Measurements from ENCODE around the gene FOXC2. TPM values are rescaled to one million over a fixed set of nuclear protein-coding genes. Genes with fewer than 3 reads are reported as not detected.
A peak's percentile ranks its signal among the peaks of the same experiment; 100 is the strongest.

Gene FOXC2
- polyA plus RNA-seq, 1 of the 3 experiments (the other 2 are of a cell fraction): 1.3 TPM

GRCh38 chr16:86575754-86576557 is 9.3 kb downstream of the FOXC2 start (continued):
- TF ChIP-seq PBX3 (IDR thresholded peaks at IDR 0.05) (peak; percentile 82), SIN3A (IDR thresholded peaks at IDR 0.05; ENCODE audit: borderline replicate concordance, low read depth, low read length) (no peak), EP300 (IDR thresholded peaks at IDR 0.05; ENCODE audit: borderline replicate concordance in 1 of 2, low read depth in 1 of 2, low read length in 1 of 2) (no peak), RXRA (IDR thresholded peaks at IDR 0.05; ENCODE audit: borderline replicate concordance, low read depth) (0 out of 2 replicates have a peak, but pooled peaks have one; percentile 40), ZBTB33 (IDR thresholded peaks at IDR 0.05; ENCODE audit: borderline replicate concordance, low read depth) (no peak), MXI1 (IDR thresholded peaks at IDR 0.05; ENCODE audit: low read depth, low read length) (no peak), POLR2AphosphoS5 (IDR thresholded peaks at IDR 0.05; ENCODE audit: low read depth, low read length) (peak; percentile 68; the same call in 1 of the 2 replicates)

GRCh38 chr16:86576591-86577313 is 10.1 kb downstream of the FOXC2 start:
- WGBS (ENCODE audit: low lambda C conversion rate): 27% methylated on average over 25 of the region's 33 CpGs
- Histone ChIP-seq H3K9ac (peak overlapping the region; percentile 83), H3F3A (replicated peaks; ENCODE audit: insufficient read depth) (peaks cover 49% of the 10 kb centered on the region), H3K9me2 (no peaks in the 10 kb centered on the region), H4K20me1 (ENCODE audit: insufficient read depth) (no peaks in the 10 kb centered on the region), H3K4me1 (ENCODE audit: control insufficient read depth in 1 of 2, insufficient read depth in 2 of 2, low read depth in 1 of 2, low read length in 1 of 2) (peaks cover 0 to 34% of the 10 kb centered on the region in 2 experiments; a peak in 2 of 4 replicates), H3K27ac (ENCODE audit: low read depth in 2 of 2, low read length in 1 of 2) (peak overlapping the region in 1 of 2 experiments; percentile 96; a peak in 2 of 4 replicates), H3K27me3 (ENCODE audit: insufficient read depth) (no peaks in the 10 kb centered on the region), H3K79me2 (ENCODE audit: insufficient read depth) (peaks cover 92% of the 10 kb centered on the region), H3K4me2 (peak overlapping the region; percentile 92), H2AFZ (ENCODE audit: low read depth) (no peak overlapping the region), H3K36me3 (replicated peaks in 1 of 2; ENCODE audit: control insufficient read depth in 1 of 2, insufficient read depth in 2 of 2, low read length in 1 of 2) (peaks cover 0 to 3% of the 10 kb centered on the region in 2 experiments), H3K9me3 (no peaks in the 10 kb centered on the region), H3K4me3 (ENCODE audit: low read depth in 2 of 2, low read length in 1 of 2) (peak overlapping the region; percentile 49 to 73; a peak in 3 of 4 replicates)
- TF ChIP-seq FOXJ3 (CRISPR knock-in tag; IDR thresholded peaks at IDR 0.05) (no peak), NFIC (IDR thresholded peaks at IDR 0.05; ENCODE audit: borderline replicate concordance) (peak; percentile 27; the same call in 1 of the 2 replicates)
- ChIA-PET POLR2A (no interaction called here), CTCF (interaction anchor here (1.2 to 1.6 kb wide), 2 partner anchors 486 to 702 kb away, joined by 3 to 6 read pairs; no protein-coding TSS in a partner anchor)
- no peak for DNase-seq

All from SK-N-SH (cell line).